K562 (cell line): ENCODE results near the gene GALP. TPM values are rescaled to one million over a fixed set of nuclear protein-coding genes. Genes with fewer than 3 reads are reported as not detected.

Experiments
- AFF4 ChIP-seq: sonication (generic); formaldehyde crosslinking; IDR thresholded peaks from 2 replicates; pipeline ENCODE4 v1.8.0; 2023; ENCODE audit warnings: mild to moderate bottlenecking, missing genetic modification reagents
- CBFA2T3 ChIP-seq: fragments of 450-650 bp; IDR thresholded peaks from 2 replicates; pipeline ENCODE4 v1.6.1; 2017
- CCAR2 ChIP-seq: fragments of 200-400 bp; formaldehyde crosslinking; IDR thresholded peaks from 2 replicates; pipeline ENCODE4 v1.6.1; 2017; ENCODE audit warnings: mild to moderate bottlenecking, low read depth, low read length
- CHD1 ChIP-seq: fragments of 200-600 bp; sonication (generic); IDR thresholded peaks from one replicate; pipeline ENCODE4 v1.6.1; 2012; ENCODE audit warnings: mild to moderate bottlenecking, moderate library complexity, low read length, inconsistent platforms
- E2F6 ChIP-seq, 2 experiments: IDR thresholded peaks; 2 replicates each; pipeline ENCODE4 v1.6.1; 2011; ENCODE audit warnings: borderline replicate concordance in 1 of 2, control low read depth in 1 of 2, low read depth in 1 of 2, low read length in 1 of 2, mild to moderate bottlenecking in 1 of 2, mixed read lengths in 1 of 2, moderate library complexity in 1 of 2; ENCODE audit not compliant: insufficient read depth in 1 of 2, insufficient read length in 1 of 2, poor library complexity in 1 of 2, severe bottlenecking in 1 of 2; ENCODE audit errors: extremely low read depth in 1 of 2
- ESRRA ChIP-seq: fragments of 450-650 bp; IDR thresholded peaks from 2 replicates; pipeline ENCODE4 v1.6.1; 2014; ENCODE audit warnings: low read depth, mild to moderate bottlenecking, moderate library complexity, borderline replicate concordance
- ETS1 ChIP-seq: conservative IDR thresholded peaks from 2 replicates; pipeline ENCODE4 v1.6.1; 2011; ENCODE audit warnings: low read depth, mild to moderate bottlenecking, low read length; ENCODE audit not compliant: control insufficient read depth
- ETV5 ChIP-seq: sonication (generic); formaldehyde crosslinking; IDR thresholded peaks from 2 replicates; pipeline ENCODE4 v1.4.0; 2020; ENCODE audit warnings: low read depth, mild to moderate bottlenecking, missing genetic modification reagents
- FOXJ3 ChIP-seq: sonication (generic); formaldehyde crosslinking; IDR thresholded peaks from 2 replicates; pipeline ENCODE4 v1.4.0; 2020; ENCODE audit warnings: mild to moderate bottlenecking, missing genetic modification reagents
- HMBOX1 ChIP-seq: sonication (generic); IDR thresholded peaks from 2 replicates; pipeline ENCODE4 v1.6.1; 2016
- MIER1 ChIP-seq: fragments of 450-650 bp; IDR thresholded peaks from 2 replicates; pipeline ENCODE4 v1.6.1; 2016; ENCODE audit warnings: antibody characterized with exemption, mild to moderate bottlenecking, low read depth
- PCBP2 ChIP-seq: fragments of 200-400 bp; formaldehyde crosslinking; IDR thresholded peaks from 2 replicates; pipeline ENCODE4 v1.6.1; 2018; ENCODE audit warnings: low read length, low read depth, mild to moderate bottlenecking, moderate library complexity; ENCODE audit not compliant: poor library complexity, severe bottlenecking
- POLR2G ChIP-seq: fragments of 200-400 bp; formaldehyde crosslinking; IDR thresholded peaks from 2 replicates; pipeline ENCODE4 v1.6.1; 2017; ENCODE audit warnings: low read depth, mild to moderate bottlenecking, antibody characterized with exemption, low read length, moderate library complexity
- SRSF1 ChIP-seq: fragments of 200-400 bp; formaldehyde crosslinking; IDR thresholded peaks from 2 replicates; pipeline ENCODE4 v1.6.1; 2017; ENCODE audit warnings: mild to moderate bottlenecking, low read depth, low read length, moderate library complexity
- STAT5B ChIP-seq: fragments of 250-450 bp; sonication (Bioruptor Pico); IDR thresholded peaks from 2 replicates; pipeline ENCODE4 v1.8.0; 2021; ENCODE audit warnings: mild to moderate bottlenecking, inconsistent platforms
- TFAM ChIP-seq: fragments of 250-450 bp; sonication (Bioruptor Pico); conservative IDR thresholded peaks from 2 replicates; pipeline ENCODE4 v1.5.0; 2021; ENCODE audit warnings: mild to moderate bottlenecking, moderate library complexity
- ZBTB7A ChIP-seq: IDR thresholded peaks from 2 replicates; pipeline ENCODE4 v1.6.1; 2011; ENCODE audit warnings: low read depth, mild to moderate bottlenecking, low read length, moderate library complexity, borderline replicate concordance; ENCODE audit not compliant: control insufficient read depth
- ZNF134 ChIP-seq: fragments of 250-450 bp; sonication (Bioruptor Pico); conservative IDR thresholded peaks from 2 replicates; pipeline ENCODE4 v1.4.0; 2020
- ZNF699 ChIP-seq: fragments of 250-450 bp; sonication (Bioruptor Pico); IDR thresholded peaks from 2 replicates; pipeline ENCODE4 v1.8.0; 2021; ENCODE audit warnings: mild to moderate bottlenecking, moderate library complexity; ENCODE audit not compliant: insufficient replicate concordance
- ZNF76 ChIP-seq: fragments of 250-450 bp; sonication (Bioruptor Pico); IDR thresholded peaks from 2 replicates; pipeline ENCODE4 v1.4.0; 2020; ENCODE audit warnings: mild to moderate bottlenecking, moderate library complexity, borderline replicate concordance
- polyA plus RNA-seq, 8 experiments: library from polyadenylated mRNA; depleted of rRNA in 4 of 8; stranded (reverse) in 5 of 8; unstranded in 3 of 8; fragments of >200 nt; fragmentation: Nextera tagmentation in 2 of 8; fragmentation: Illumina TruSeq in 1 of 8; extraction: Ambion mirVana in 2 of 8; extraction: Trizol in 1 of 8; gene quantifications; 2 replicates each; pipeline versions ENCODE4 v1.2.1 to v1.2.3, GENCODE V29; 2011 to 2014; ENCODE audit warnings: inconsistent platforms in 1 of 8, missing spikeins in 1 of 8
- total RNA-seq, 7 experiments: library from RNA; depleted of rRNA in 6 of 7; stranded (reverse); fragments of >200 nt in 6 of 7; fragmentation: Illumina TruSeq in 2 of 7; extraction: Trizol in 2 of 7; gene quantifications; 2 replicates each; pipeline versions ENCODE4 v1.2.1 to v1.2.3, GENCODE V29; 2011 to 2021; ENCODE audit warnings: low replicate concordance in 1 of 7

GALP gene
- total and polyA plus RNA-seq, 9 of the 15 experiments (the other 6 are each of a cell fraction or from before 2014, with no cell fraction given): not detected

DNA sequence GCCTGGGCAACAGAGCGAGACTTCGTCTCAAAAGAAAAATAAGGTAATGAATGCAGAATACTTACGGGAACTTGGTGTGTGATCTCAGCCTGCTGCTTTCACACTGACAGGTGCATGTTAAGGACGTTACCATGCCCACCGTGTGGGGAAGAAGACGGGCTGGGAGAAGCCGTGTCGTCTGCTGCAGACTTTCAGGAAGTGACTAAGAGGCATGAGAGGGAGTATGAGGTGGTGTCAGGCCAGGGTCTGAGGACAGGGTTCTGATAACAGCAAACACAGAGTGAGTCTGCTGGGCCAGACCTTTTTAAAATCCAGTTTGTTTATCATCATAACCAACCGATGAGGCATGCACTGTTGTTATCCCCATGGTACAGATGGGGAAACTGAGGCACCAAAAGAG lies 13.6 kb upstream of the GALP start (continued):
- TF ChIP-seq TFAM (CRISPR knock-in tag) (no peak), SRSF1 (no peak), ZNF134 (CRISPR knock-in tag) (no peak), ETV5 (CRISPR knock-in tag) (peak; percentile 75), AFF4 (CRISPR knock-in tag) (no peak), ZNF76 (CRISPR knock-in tag) (no peak), ZNF699 (CRISPR knock-in tag) (no peak), HMBOX1 (no peak), STAT5B (CRISPR knock-in tag) (no peak), PCBP2 (no peak), ZBTB7A (no peak), E2F6 (IDR thresholded peaks at IDR 0.05; ENCODE audit: borderline replicate concordance in 1 of 2, extremely low read depth in 1 of 2, insufficient read depth in 1 of 2, insufficient read length in 1 of 2, low read depth in 1 of 2, low read length in 1 of 2, poor library complexity in 1 of 2, severe bottlenecking in 1 of 2) (no peak), MIER1 (no peak), CHD1 (no peak), CCAR2 (no peak), POLR2G (no peak), FOXJ3 (no peak), ETS1 (no peak), CBFA2T3 (peak; percentile 50; the same call in 1 of the 2 replicates), ESRRA (no peak)
